Measurements from ENCODE around the gene SKOR1.

- TF ChIP-seq CTCF (IDR thresholded peaks at IDR 0.05): no peak
- TF ChIP-seq POLR2AphosphoS5 (IDR thresholded peaks at IDR 0.05; ENCODE audit: low read depth, low read length): no peak
- TF ChIP-seq USF1 (IDR thresholded peaks at IDR 0.05; ENCODE audit: borderline replicate concordance, low read depth): no peak
- TF ChIP-seq JUND (IDR thresholded peaks at IDR 0.05): no peak
- no peak for TF ChIP-seq RAD21 (IDR thresholded peaks at IDR 0.05; ENCODE audit: low read length)
- no peak for TF ChIP-seq EP300 (IDR thresholded peaks at IDR 0.05; ENCODE audit: borderline replicate concordance in 1 of 2, low read depth in 1 of 2, low read length in 1 of 2)
These were observed 6.1 kb downstream of the SKOR1 start for GRCh38 chr15:67831363-67831762.
